ENCODE data around the gene LY6G6C. TPM values are rescaled to one million over a fixed set of nuclear protein-coding genes. Genes with fewer than 3 reads are reported as not detected.

LY6G6C gene
- total RNA-seq (2012; rRNA removed) (not detected in 2 replicates), polyA plus RNA-seq (2012; rRNA removed) (not detected in 2 replicates), Bru-seq, nascent RNA (percentile 26 among the genes with signal in this experiment), BruChase-seq, experiment 1, labeled RNA remaining after a 6-hour chase (percentile 28 among the genes with signal in this experiment), BruChase-seq, experiment 2, labeled RNA remaining after a 2-hour chase (percentile 15 among the genes with signal in this experiment)
- not detected in 2 replicates for polyA plus RNA-seq (2012; cell fraction: cytosol; rRNA removed)
- 0.26 and 0.48 TPM in 2 replicates for polyA plus RNA-seq (2012; cell fraction: nucleus; rRNA removed; ENCODE audit: low replicate concordance)
- long read RNA-seq: 0 reads

GRCh38 chr6:31721351-31722020 lies at the start of gene LY6G6C:
Gene LY6G6C (minus strand): TSS chr6:31721746. CDS start chr6:31721679, 67 bp downstream.
- dilution Hi-C loops (cut with HindIII; ENCODE audit: low sequenced_read_pairs, unreplicated experiment): no loop called here
- no peak within 1 kb of the TSS; the same call in 1 of the 2 replicates for H2AK5ac ChIP-seq (ENCODE audit: low read depth, low read length)
- no peak within 1 kb of the TSS for H2BK15ac ChIP-seq (ENCODE audit: low read depth, low read length)
- no peaks in the 10 kb centered on the region for H4K20me1 ChIP-seq (ENCODE audit: insufficient read depth, low read length)
- no peak within 1 kb of the TSS for H4K8ac ChIP-seq (ENCODE audit: low read depth in 2 of 2, low read length in 2 of 2)
- H2BK20ac ChIP-seq (ENCODE audit: low read depth, low read length): no peak within 1 kb of the TSS
- peaks cover 2% of the 10 kb centered on the region; the same call in 1 of the 2 replicates for H3K27me3 ChIP-seq (ENCODE audit: control insufficient read depth, insufficient read depth, low read length)
- no peak within 1 kb of the TSS for H3K27ac ChIP-seq (ENCODE audit: insufficient read depth, low read length)
- in situ Hi-C loops (cut with MboI; ENCODE audit: low sequenced_read_pairs): no loop called here
- no peaks in the 10 kb centered on the region for H3K9me3 ChIP-seq (ENCODE audit: control insufficient read depth, insufficient read depth, low read length)
- ATAC-seq (ENCODE audit: low read depth): peak; percentile 59
- H3K14ac ChIP-seq (replicated peaks; ENCODE audit: low read depth, low read length): no peak within 1 kb of the TSS
- no peak within 1 kb of the TSS for H3K4ac ChIP-seq (ENCODE audit: low read depth, low read length)
- no peak within 1 kb of the TSS for H2BK5ac ChIP-seq (ENCODE audit: low read depth, low read length, poor library complexity, severe bottlenecking)
- no peak within 1 kb of the TSS for H3K4me2 ChIP-seq (ENCODE audit: low read depth, low read length)
- peaks cover 5% of the 10 kb centered on the region; the same call in 1 of the 2 replicates for H3K36me3 ChIP-seq (ENCODE audit: control insufficient read depth, insufficient read depth, low read length)
- no peaks in the 10 kb centered on the region for H3K4me1 ChIP-seq (ENCODE audit: control insufficient read depth, insufficient read depth, low read length)
- no TSS peak for BruUV-seq (replicated peaks)
- POLR2A ChIA-PET (ENCODE audit: unreplicated experiment): no interaction called here
- H2AK9ac ChIP-seq (replicated peaks; ENCODE audit: low read depth, low read length, poor library complexity): no peak within 1 kb of the TSS
- H2BK120ac ChIP-seq (ENCODE audit: low read depth, low read length): no peak within 1 kb of the TSS
- no peak for DNase-seq
- no peak for TF ChIP-seq BHLHE40 (IDR thresholded peaks at IDR 0.05; ENCODE audit: low read depth, low read length)
- no peak for TF ChIP-seq CTCF (conservative IDR thresholded peaks at IDR 0.05; ENCODE audit: low read depth, low read length)
- no peak for TF ChIP-seq ELK1 (IDR thresholded peaks at IDR 0.05; ENCODE audit: borderline replicate concordance, low read depth, low read length)
- no peak for TF ChIP-seq CHD1 (IDR thresholded peaks at IDR 0.05; ENCODE audit: low read depth, low read length)
- TF ChIP-seq USF2 (IDR thresholded peaks at IDR 0.05; ENCODE audit: low read depth, low read length): no peak
- intact Hi-C loops (cut with micrococcal nuclease): no loop called here
- H3K79me1 ChIP-seq (ENCODE audit: low read depth in 1 of 2, low read length in 2 of 2): no peaks in the 10 kb centered on the region
- no peak within 1 kb of the TSS for H2AFZ ChIP-seq (replicated peaks; ENCODE audit: low read length, poor library complexity)
- no peak within 1 kb of the TSS for H3K23ac ChIP-seq (ENCODE audit: low read depth, low read length)
- peaks cover 4% of the 10 kb centered on the region; the same call in 1 of the 2 replicates for H3K9me1 ChIP-seq (ENCODE audit: insufficient read depth, low read length)
- 83% methylated on average over 2 of the region's 4 CpGs; no CpG with 5 or more reads in 1 of the 2 experiments for WGBS, 2 experiments (ENCODE audit: extremely low coverage in 2 of 2, insufficient read length in 1 of 2)
- CTCF ChIA-PET: no interaction called here
- H3K18ac ChIP-seq (ENCODE audit: low read depth, low read length): no peak within 1 kb of the TSS
- no peak within 1 kb of the TSS for H4K91ac ChIP-seq (ENCODE audit: insufficient read depth, low read depth, low read length)
- no peak within 1 kb of the TSS for H3K4me3 ChIP-seq (ENCODE audit: insufficient read depth, low read depth, low read length)
- H4K5ac ChIP-seq (ENCODE audit: low read depth, low read length): no peak within 1 kb of the TSS
- H3K9ac ChIP-seq (ENCODE audit: low read depth, low read length): no peak within 1 kb of the TSS
- no peak within 1 kb of the TSS for H3K56ac ChIP-seq (ENCODE audit: extremely low read depth, insufficient read depth, low read length)
